GM21737 (cell line): ENCODE data around the gene RAB40A.
"Not testable (repeated sequence)": the region's sequence is repeated elsewhere in the genome, so short reads cannot be mapped to it uniquely, and the experiment has no call there.

Source experiments
- ATAC-seq: cut with Tn5 transposase; IDR thresholded peaks from one replicate; pipeline ENCODE4 v1.9.1; 2021; ENCODE audit warnings: mild to moderate bottlenecking, moderate library complexity; ENCODE audit not compliant: unreplicated experiment

RAB40A gene

GRCh38 chrX:103524747-103525146, 5.5 kb upstream of the RAB40A start:
- no peak for ATAC-seq

GRCh38 chrX:103523605-103524004, 4.3 kb upstream of the RAB40A start:
- no peak for ATAC-seq

- ATAC-seq: no peak
Observed at GRCh38 chrX:103520386-103520785, 1.1 kb upstream of the RAB40A start.

GRCh38 chrX:103518571-103518970, 718 bp downstream of the RAB40A start:
- no peak for ATAC-seq

GRCh38 chrX:103517246-103517645, 2.0 kb downstream of the RAB40A start:
- no peak for ATAC-seq

GRCh38 chrX:103513476-103514108, 5.7 kb downstream of the RAB40A start:
- ATAC-seq: no peak

- ATAC-seq: no peak
Observed at GRCh38 chrX:103513067-103513466, 6.2 kb downstream of the RAB40A start.

GRCh38 chrX:103510031-103510430, 9.3 kb downstream of the RAB40A start:
- no peak for ATAC-seq

GRCh38 chrX:103503853-103504207, 15.5 kb downstream of the RAB40A start:
- ATAC-seq: no peak

GRCh38 chrX:103503163-103503852, 16.0 kb downstream of the RAB40A start:
- ATAC-seq: no peak

GRCh38 chrX:103498786-103499185, 20.5 kb downstream of the RAB40A start:
- no peak for ATAC-seq

GRCh38 chrX:103495786-103496185, 23.5 kb downstream of the RAB40A start:
- ATAC-seq: no peak

- ATAC-seq: not testable (repeated sequence)
Observed at GRCh38 chrX:103493578-103493977, 25.7 kb downstream of the RAB40A start.

GRCh38 chrX:103489733-103490132, 29.6 kb downstream of the RAB40A start:
- not testable (repeated sequence) for ATAC-seq

GRCh38 chrX:103488794-103489193, 30.5 kb downstream of the RAB40A start:
- ATAC-seq: no peak

- ATAC-seq: no peak
Observed at GRCh38 chrX:103488332-103488731, 31.0 kb downstream of the RAB40A start.

- ATAC-seq: no peak
Observed at GRCh38 chrX:103483720-103484119, 35.6 kb downstream of the RAB40A start.

- ATAC-seq: no peak
Observed at GRCh38 chrX:103480526-103480925, 38.8 kb downstream of the RAB40A start.

GRCh38 chrX:103477496-103477895, 41.8 kb downstream of the RAB40A start:
- ATAC-seq: no peak

GRCh38 chrX:103475381-103475780, 43.9 kb downstream of the RAB40A start:
- no peak for ATAC-seq

GRCh38 chrX:103469977-103470376, 49.3 kb downstream of the RAB40A start:
- not testable (repeated sequence) for ATAC-seq

GRCh38 chrX:103467887-103468286, 51.4 kb downstream of the RAB40A start:
- no peak for ATAC-seq

GRCh38 chrX:103467156-103467555, 52.1 kb downstream of the RAB40A start:
- no peak for ATAC-seq
